SU-DHL-6 (cell line): ENCODE measurements around the gene RASAL1.
A peak's percentile ranks its signal among the peaks of the same experiment; 100 is the strongest.

Source experiments
- H2AFZ ChIP-seq: fragments of 200-600 bp; sonication (generic); 2 replicates; pipeline ENCODE4 v1.6.1; 2014; ENCODE audit warnings: low read depth, mild to moderate bottlenecking, moderate library complexity, mixed read lengths, antibody characterized with exemption, low read length; ENCODE audit not compliant: severe bottlenecking
- H3F3A ChIP-seq: fragments of 200-600 bp; shearing (Covaris generic); 2 replicates; pipeline ENCODE4 v1.6.0; 2016; ENCODE audit warnings: antibody characterized with exemption, mild to moderate bottlenecking; ENCODE audit not compliant: insufficient read depth
- H3K27ac ChIP-seq: fragments of 200-600 bp; sonication (generic); 2 replicates; pipeline ENCODE4 v1.5.1; 2016; ENCODE audit warnings: low read depth, mild to moderate bottlenecking, low read length, moderate library complexity, mixed read lengths
- H3K27me3 ChIP-seq: fragments of 200-600 bp; sonication (generic), shearing (Covaris generic); 2 replicates; pipeline ENCODE4 v1.6.0; 2014; ENCODE audit warnings: mild to moderate bottlenecking, low read length
- H3K36me3 ChIP-seq: fragments of 200-600 bp; sonication (generic); 2 replicates; pipeline ENCODE4 v1.6.1; 2014; ENCODE audit warnings: mild to moderate bottlenecking, low read length, mixed read lengths
- H3K4me2 ChIP-seq: fragments of 300-600, 200-600 bp; shearing (Covaris generic), sonication (generic); 2 replicates; pipeline ENCODE4 v1.6.0; 2014; ENCODE audit warnings: low read length, low read depth, mild to moderate bottlenecking; ENCODE audit not compliant: poor library complexity, severe bottlenecking
- H3K4me3 ChIP-seq: fragments of 200-600 bp; sonication (generic); 2 replicates; pipeline ENCODE4 v1.5.1; 2014; ENCODE audit warnings: antibody characterized with exemption, low read length, mild to moderate bottlenecking, mixed read lengths; ENCODE audit not compliant: insufficient read depth, poor library complexity, severe bottlenecking
- H3K79me2 ChIP-seq: fragments of 200-600 bp; sonication (generic); 2 replicates; pipeline ENCODE4 v1.6.1; 2014; ENCODE audit warnings: mild to moderate bottlenecking, low read length, moderate library complexity; ENCODE audit not compliant: insufficient read depth
- H3K9ac ChIP-seq: fragments of 200-600 bp; sonication (generic); 2 replicates; pipeline ENCODE4 v1.7.0; 2014; ENCODE audit warnings: mild to moderate bottlenecking, low read length
- H3K9me2 ChIP-seq: fragments of 200-600 bp; sonication (generic); replicated peaks from 2 replicates; pipeline ENCODE4 v1.6.1; 2014; ENCODE audit warnings: low read length; ENCODE audit not compliant: insufficient read depth
- H3K9me3 ChIP-seq: fragments of 200-600 bp; sonication (generic); 2 replicates; pipeline ENCODE4 v1.6.1; 2014; ENCODE audit warnings: low read length, mixed read lengths; ENCODE audit not compliant: insufficient read depth
- H4K20me1 ChIP-seq: fragments of 200-600 bp; sonication (generic); 2 replicates; pipeline ENCODE4 v1.6.1; 2014; ENCODE audit warnings: low read depth, mild to moderate bottlenecking, antibody characterized with exemption, low read length, moderate library complexity, mixed read lengths
- EZH2phosphoT487 ChIP-seq: fragments of 200-600 bp; sonication (generic), shearing (Covaris generic); conservative IDR thresholded peaks from 2 replicates; pipeline ENCODE4 v1.6.1; 2018; ENCODE audit warnings: mild to moderate bottlenecking, antibody characterized with exemption, low read length, moderate library complexity, mixed read lengths
- TF ChIP-seq, protein P1 (sequence below): fragments of 200-600 bp; sonication (generic); IDR thresholded peaks from one replicate; pipeline ENCODE4 v1.5.1; 2017; ENCODE audit warnings: antibody characterized with exemption, mild to moderate bottlenecking, low read length, moderate library complexity; ENCODE audit not compliant: insufficient read depth, poor library complexity, severe bottlenecking

RASAL1 gene

DNA sequence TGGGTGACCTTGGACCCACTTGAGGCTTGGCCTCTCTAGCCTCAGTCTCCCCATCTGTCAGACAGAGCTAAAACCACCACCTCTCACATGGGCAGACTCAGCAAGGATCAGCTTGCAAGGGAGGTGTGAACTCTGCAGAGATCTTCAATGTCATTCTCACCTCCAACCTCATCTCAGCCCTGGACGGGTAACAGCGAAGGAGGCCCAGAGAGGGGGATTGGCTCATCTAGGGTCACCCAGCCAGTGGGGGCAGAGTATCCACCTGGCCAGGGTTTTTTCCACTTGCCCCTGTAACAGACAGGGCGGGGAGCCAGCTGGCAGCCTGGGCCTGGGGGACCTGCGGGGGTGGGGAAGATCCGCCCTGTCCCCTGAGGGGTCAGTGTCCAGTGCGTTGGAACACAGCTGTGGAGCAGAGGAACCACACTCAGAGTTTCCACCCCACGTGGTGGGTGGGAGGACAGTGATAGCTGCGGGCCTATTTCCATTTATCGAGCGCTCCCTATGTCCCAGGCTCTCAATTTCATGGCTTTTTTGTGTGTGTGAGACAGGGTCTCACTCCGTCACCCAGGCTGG is 51.6 kb downstream of the RASAL1 start:
- H3K9me3 ChIP-seq, result no peaks in the 10 kb centered on the region
- H3K9me2 ChIP-seq, result no peaks in the 10 kb centered on the region
- H4K20me1 ChIP-seq, result no peaks in the 10 kb centered on the region
- TF ChIP-seq, protein P1, sequence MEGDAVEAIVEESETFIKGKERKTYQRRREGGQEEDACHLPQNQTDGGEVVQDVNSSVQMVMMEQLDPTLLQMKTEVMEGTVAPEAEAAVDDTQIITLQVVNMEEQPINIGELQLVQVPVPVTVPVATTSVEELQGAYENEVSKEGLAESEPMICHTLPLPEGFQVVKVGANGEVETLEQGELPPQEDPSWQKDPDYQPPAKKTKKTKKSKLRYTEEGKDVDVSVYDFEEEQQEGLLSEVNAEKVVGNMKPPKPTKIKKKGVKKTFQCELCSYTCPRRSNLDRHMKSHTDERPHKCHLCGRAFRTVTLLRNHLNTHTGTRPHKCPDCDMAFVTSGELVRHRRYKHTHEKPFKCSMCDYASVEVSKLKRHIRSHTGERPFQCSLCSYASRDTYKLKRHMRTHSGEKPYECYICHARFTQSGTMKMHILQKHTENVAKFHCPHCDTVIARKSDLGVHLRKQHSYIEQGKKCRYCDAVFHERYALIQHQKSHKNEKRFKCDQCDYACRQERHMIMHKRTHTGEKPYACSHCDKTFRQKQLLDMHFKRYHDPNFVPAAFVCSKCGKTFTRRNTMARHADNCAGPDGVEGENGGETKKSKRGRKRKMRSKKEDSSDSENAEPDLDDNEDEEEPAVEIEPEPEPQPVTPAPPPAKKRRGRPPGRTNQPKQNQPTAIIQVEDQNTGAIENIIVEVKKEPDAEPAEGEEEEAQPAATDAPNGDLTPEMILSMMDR, result no peak
- no peak for TF ChIP-seq EZH2phosphoT487
- peaks cover 93% of the 10 kb centered on the region for H3F3A ChIP-seq
- no peak overlapping the region for H3K4me3 ChIP-seq
- no peak overlapping the region for H2AFZ ChIP-seq
- H3K36me3 ChIP-seq, result peaks cover 28% of the 10 kb centered on the region
- H3K27me3 ChIP-seq, result no peaks in the 10 kb centered on the region
- peak overlapping the region; percentile 48 for H3K4me2 ChIP-seq
- H3K79me2 ChIP-seq, result peaks cover 82% of the 10 kb centered on the region
- H3K9ac ChIP-seq, result peak overlapping the region; percentile 23
- H3K27ac ChIP-seq, result peak overlapping the region; percentile 99

DNA sequence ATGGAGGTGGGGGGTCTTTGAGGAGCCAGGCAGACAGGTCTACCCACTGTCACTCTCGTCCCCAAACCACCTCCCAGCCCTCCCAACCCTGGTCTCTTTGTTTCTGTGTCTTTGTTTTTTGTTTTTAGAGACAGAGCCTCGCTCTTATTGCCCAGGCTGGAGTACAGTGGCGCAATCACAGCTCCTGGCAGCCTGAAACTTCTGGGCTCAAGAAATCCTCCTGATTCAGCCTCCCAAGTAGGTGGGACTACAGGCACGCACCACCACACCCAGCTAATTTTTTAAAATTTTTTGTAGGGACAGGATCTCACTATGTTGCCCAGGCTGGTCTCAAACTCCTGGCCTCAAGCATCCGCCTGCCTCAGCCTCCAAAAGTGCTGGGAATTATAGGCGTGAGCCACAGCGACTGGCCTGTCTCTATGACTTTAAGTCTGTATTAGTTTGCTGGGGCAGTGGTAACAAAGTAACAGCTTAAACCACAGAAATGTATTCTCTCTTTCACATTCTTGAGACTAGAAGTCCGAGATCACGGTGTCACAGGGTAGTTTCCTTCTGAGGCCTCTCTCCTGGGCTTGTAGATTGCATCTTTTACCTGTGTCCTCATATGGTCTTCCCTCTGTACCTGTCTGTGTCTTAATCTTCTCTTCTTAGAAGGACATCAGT is 52.9 kb downstream of the RASAL1 start:
- TF ChIP-seq, protein P1, result no peak
- no peak for TF ChIP-seq EZH2phosphoT487
- H3K27me3 ChIP-seq, result no peaks in the 10 kb centered on the region
- peak overlapping the region; percentile 99 for H3K27ac ChIP-seq
- no peaks in the 10 kb centered on the region for H3K9me2 ChIP-seq
- no peaks in the 10 kb centered on the region for H3K9me3 ChIP-seq
- no peak overlapping the region for H2AFZ ChIP-seq
- H4K20me1 ChIP-seq, result no peaks in the 10 kb centered on the region
- H3K9ac ChIP-seq, result peak overlapping the region; percentile 3; the same call in 1 of the 2 replicates
- H3F3A ChIP-seq, result peaks cover 89% of the 10 kb centered on the region
- peaks cover 32% of the 10 kb centered on the region for H3K36me3 ChIP-seq
- H3K4me3 ChIP-seq, result no peak overlapping the region
- H3K79me2 ChIP-seq, result peaks cover 79% of the 10 kb centered on the region
- peak overlapping the region; percentile 8 for H3K4me2 ChIP-seq

DNA sequence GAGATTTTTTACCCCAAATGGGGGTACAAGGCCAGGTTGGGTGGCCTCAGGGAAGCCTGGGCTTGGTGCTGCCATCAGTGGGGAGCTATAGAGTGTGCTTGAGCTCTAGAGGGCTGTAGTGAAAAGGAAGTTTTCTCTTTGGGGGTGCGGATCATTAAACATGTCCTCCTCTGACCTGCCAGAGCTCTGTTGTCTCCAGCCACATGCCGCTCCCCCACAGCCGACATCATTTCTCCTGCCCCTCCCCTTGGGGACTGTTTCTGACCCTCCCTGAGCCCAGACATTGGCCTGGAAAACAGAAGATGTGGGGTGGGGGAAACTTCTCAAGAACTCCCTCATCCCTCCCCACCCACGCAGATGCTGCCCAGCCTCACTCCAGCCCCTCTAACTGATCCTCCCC is 53.7 kb downstream of the RASAL1 start:
- Histone ChIP-seq H4K20me1 (no peaks in the 10 kb centered on the region), H3K9me3 (no peaks in the 10 kb centered on the region), H3K27ac (peak overlapping the region; percentile 99), H3K4me2 (peak overlapping the region; percentile 5), H3K9me2 (no peaks in the 10 kb centered on the region), H3K27me3 (no peaks in the 10 kb centered on the region), H3K4me3 (no peak overlapping the region), H3K9ac (no peak overlapping the region), H3F3A (peaks cover 82% of the 10 kb centered on the region), H3K79me2 (peaks cover 77% of the 10 kb centered on the region), H3K36me3 (peaks cover 30% of the 10 kb centered on the region), H2AFZ (no peak overlapping the region)
- no peak for TF ChIP-seq EZH2phosphoT487
- TF ChIP-seq, protein P1, result no peak
